ENCODE results near the gene PGC. TPM values are rescaled to one million over a fixed set of nuclear protein-coding genes. Genes with fewer than 3 reads are reported as not detected.

PGC gene
- total RNA-seq, 3 donors from 2014 or later, result 0.14 to 0.38 (median 0.24) TPM

- H3K4me3 Mint-ChIP-seq, result no peak overlapping the region
- peaks cover 3% of the 10 kb centered on the region for H3K36me3 Mint-ChIP-seq (ENCODE audit: insufficient read depth)
- no peak for DNase-seq
- no peaks in the 10 kb centered on the region for H3K9me3 Mint-ChIP-seq
- peaks cover 37% of the 10 kb centered on the region for H3K4me1 Mint-ChIP-seq (ENCODE audit: low read depth)
- H3K27me3 Mint-ChIP-seq (ENCODE audit: low read depth), result no peaks in the 10 kb centered on the region
- no peak for ATAC-seq
These were observed 35.7 kb downstream of the PGC start for GRCh38 chr6:41711323-41712038.

- H3K4me1 Mint-ChIP-seq (ENCODE audit: low read depth), result peaks cover 45% of the 10 kb centered on the region
- H3K27me3 Mint-ChIP-seq (ENCODE audit: low read depth), result no peaks in the 10 kb centered on the region
- no peaks in the 10 kb centered on the region for H3K9me3 Mint-ChIP-seq
These were observed 37.8 kb downstream of the PGC start for GRCh38 chr6:41709375-41709774.

GRCh38 chr6:41708856-41709255, 38.3 kb downstream of the PGC start:
- no peaks in the 10 kb centered on the region for H3K9me3 Mint-ChIP-seq
- ATAC-seq (no peak), DNase-seq (no peak)
- H3K27me3 Mint-ChIP-seq (ENCODE audit: low read depth), result no peaks in the 10 kb centered on the region
- peaks cover 43% of the 10 kb centered on the region for H3K4me1 Mint-ChIP-seq (ENCODE audit: low read depth)
- no peak overlapping the region for H3K4me3 Mint-ChIP-seq
- H3K36me3 Mint-ChIP-seq (ENCODE audit: insufficient read depth), result peaks cover 3% of the 10 kb centered on the region

More at GRCh38 chr6:41709375-41709774, 37.8 kb downstream of the PGC start:
- DNase-seq (no peak), ATAC-seq (no peak)
- Mint-ChIP-seq H3K4me3 (no peak overlapping the region), H3K36me3 (ENCODE audit: insufficient read depth) (peaks cover 3% of the 10 kb centered on the region)

GRCh38 chr6:41707565-41708200, 39.5 kb downstream of the PGC start:
- ATAC-seq (peak; percentile 19 to 41), DNase-seq (peak; percentile 32)
- Mint-ChIP-seq H3K27me3 (ENCODE audit: low read depth) (no peaks in the 10 kb centered on the region), H3K36me3 (ENCODE audit: insufficient read depth) (peaks cover 3% of the 10 kb centered on the region), H3K4me1 (ENCODE audit: low read depth) (peaks cover 41% of the 10 kb centered on the region), H3K9me3 (no peaks in the 10 kb centered on the region), H3K4me3 (peak overlapping the region; percentile 48)

GRCh38 chr6:41706876-41707564, 40.2 kb downstream of the PGC start:
- DNase-seq (no peak), ATAC-seq (peak; percentile 19 to 20)
- no peaks in the 10 kb centered on the region for H3K27me3 Mint-ChIP-seq (ENCODE audit: low read depth)
- H3K4me1 Mint-ChIP-seq (ENCODE audit: low read depth), result peaks cover 41% of the 10 kb centered on the region
- peaks cover 3% of the 10 kb centered on the region for H3K36me3 Mint-ChIP-seq (ENCODE audit: insufficient read depth)
- H3K4me3 Mint-ChIP-seq, result peak overlapping the region; percentile 37
- H3K9me3 Mint-ChIP-seq, result no peaks in the 10 kb centered on the region

GRCh38 chr6:41705996-41706835, 41.0 kb downstream of the PGC start:
- ATAC-seq, result peak; percentile 86 to 92
- Mint-ChIP-seq H3K4me3 (peak overlapping the region; percentile 49), H3K36me3 (ENCODE audit: insufficient read depth) (peaks cover 3% of the 10 kb centered on the region), H3K9me3 (no peaks in the 10 kb centered on the region), H3K27me3 (ENCODE audit: low read depth) (no peaks in the 10 kb centered on the region), H3K4me1 (ENCODE audit: low read depth) (peaks cover 43% of the 10 kb centered on the region)
- DNase-seq, result peak; percentile 52

GRCh38 chr6:41705311-41705995, 41.7 kb downstream of the PGC start:
- H3K4me1 Mint-ChIP-seq (ENCODE audit: low read depth), result peaks cover 42% of the 10 kb centered on the region
- ATAC-seq, result no peak

GRCh38 chr6:41704656-41705310, 42.4 kb downstream of the PGC start:
- peaks cover 3% of the 10 kb centered on the region for H3K36me3 Mint-ChIP-seq (ENCODE audit: insufficient read depth)
- DNase-seq (no peak), ATAC-seq (no peak)
- H3K4me1 Mint-ChIP-seq (ENCODE audit: low read depth), result peaks cover 42% of the 10 kb centered on the region
- no peaks in the 10 kb centered on the region for H3K27me3 Mint-ChIP-seq (ENCODE audit: low read depth)
- H3K9me3 Mint-ChIP-seq, result no peaks in the 10 kb centered on the region
- H3K4me3 Mint-ChIP-seq, result no peak overlapping the region

More at GRCh38 chr6:41705311-41705995, 41.7 kb downstream of the PGC start:
- Mint-ChIP-seq H3K27me3 (ENCODE audit: low read depth) (no peaks in the 10 kb centered on the region), H3K4me3 (peak overlapping the region; percentile 49), H3K9me3 (no peaks in the 10 kb centered on the region), H3K36me3 (ENCODE audit: insufficient read depth) (peaks cover 3% of the 10 kb centered on the region)
- no peak for DNase-seq

- peaks cover 3% of the 10 kb centered on the region for H3K36me3 Mint-ChIP-seq (ENCODE audit: insufficient read depth)
- DNase-seq (no peak), ATAC-seq (no peak)
- H3K9me3 Mint-ChIP-seq, result no peaks in the 10 kb centered on the region
- H3K4me1 Mint-ChIP-seq (ENCODE audit: low read depth), result peaks cover 42% of the 10 kb centered on the region
- no peak overlapping the region for H3K4me3 Mint-ChIP-seq
- no peaks in the 10 kb centered on the region for H3K27me3 Mint-ChIP-seq (ENCODE audit: low read depth)
These were observed 43.2 kb downstream of the PGC start for GRCh38 chr6:41704028-41704427.

GRCh38 chr6:41702771-41703494, 44.3 kb downstream of the PGC start:
- no peak overlapping the region for H3K4me3 Mint-ChIP-seq
- ATAC-seq (no peak), DNase-seq (no peak)
- no peaks in the 10 kb centered on the region for H3K9me3 Mint-ChIP-seq
- H3K36me3 Mint-ChIP-seq (ENCODE audit: insufficient read depth), result no peaks in the 10 kb centered on the region
- H3K27me3 Mint-ChIP-seq (ENCODE audit: low read depth), result no peaks in the 10 kb centered on the region
- peaks cover 34% of the 10 kb centered on the region for H3K4me1 Mint-ChIP-seq (ENCODE audit: low read depth)

GRCh38 chr6:41702089-41702745, 45.0 kb downstream of the PGC start:
- H3K9me3 Mint-ChIP-seq, result no peaks in the 10 kb centered on the region
- H3K36me3 Mint-ChIP-seq (ENCODE audit: insufficient read depth), result peaks cover 3% of the 10 kb centered on the region
- peaks cover 27% of the 10 kb centered on the region for H3K4me1 Mint-ChIP-seq (ENCODE audit: low read depth)
- no peaks in the 10 kb centered on the region for H3K27me3 Mint-ChIP-seq (ENCODE audit: low read depth)
- H3K4me3 Mint-ChIP-seq, result no peak overlapping the region
- DNase-seq (no peak), ATAC-seq (no peak)

All from activated T-cell treated with anti-CD3 and anti-CD28 coated beads, Interleukin-2, amount 50 U/mL, for 4 hours (primary cell).